WI38 (cell line): ENCODE data around the gene FAM237B.
"Not testable (repeated sequence)": the region's sequence is repeated elsewhere in the genome, so short reads cannot be mapped to it uniquely, and the experiment has no call there.

Experiments
- H3K4me3 ChIP-seq: 2 replicates; pipeline ENCODE4 v1.5.1; 2011; ENCODE audit warnings: low read depth, mild to moderate bottlenecking, control low read depth, low read length
- CTCF ChIP-seq: IDR thresholded peaks from 2 replicates; pipeline ENCODE4 v1.5.1; 2012; ENCODE audit warnings: low read depth, mild to moderate bottlenecking, control low read depth, low read length

Gene FAM237B

GRCh38 chr7:90320801-90321494, at the start of gene FAM237B:
Gene FAM237B (minus strand): TSS chr7:90321304. CDS start chr7:90319748, 1,556 bp downstream.
- TF ChIP-seq CTCF: no peak
- H3K4me3 ChIP-seq: no peak within 1 kb of the TSS

GRCh38 chr7:90351987-90352386, 30.9 kb upstream of the FAM237B start:
- no peak for TF ChIP-seq CTCF
- no peak overlapping the region for H3K4me3 ChIP-seq

GRCh38 chr7:90350032-90350431, 28.9 kb upstream of the FAM237B start:
- H3K4me3 ChIP-seq: not testable (repeated sequence)

GRCh38 chr7:90349305-90349704, 28.2 kb upstream of the FAM237B start:
- TF ChIP-seq CTCF: no peak
- H3K4me3 ChIP-seq: no peak overlapping the region

- no peak overlapping the region for H3K4me3 ChIP-seq
- no peak for TF ChIP-seq CTCF
Observed at GRCh38 chr7:90347759-90348158, 26.7 kb upstream of the FAM237B start.

- TF ChIP-seq CTCF: peak; percentile 62
- H3K4me3 ChIP-seq: peak within 1 kb of the TSS; percentile 89
Observed at GRCh38 chr7:90346336-90347125, 25.4 kb upstream of the FAM237B start, which contains the start of gene GTPBP10. Gene GTPBP10 (plus strand): TSS chr7:90346716. CDS start chr7:90346742, 26 bp downstream.

GRCh38 chr7:90345595-90346335, 24.7 kb upstream of the FAM237B start:
- no peak for TF ChIP-seq CTCF
- peak overlapping the region; percentile 89 for H3K4me3 ChIP-seq
